ENCODE results near the gene SEMA5A.

GRCh38 chr5:9460885-9461645, 84.8 kb downstream of the SEMA5A start:
- TF ChIP-seq CTCF (IDR thresholded peaks at IDR 0.05): no peak
- TF ChIP-seq POLR2A (IDR thresholded peaks at IDR 0.05): no peak

Measured in lower leg skin (tissue), 3 donors.